MCF 10A (cell line): ENCODE measurements around the gene RRP1. TPM values are rescaled to one million over a fixed set of nuclear protein-coding genes. Genes with fewer than 3 reads are reported as not detected.
A peak's percentile ranks its signal among the peaks of the same experiment; 100 is the strongest.

ENCODE experiments used
- BruUV-seq: library from RNA; stranded (reverse); fragments of 400-500 nt; replicated peaks from 2 replicates; lab custom pipeline; 2021; lab: Mats Ljungman, UMichigan
- CTCF ChIA-PET: fragments of 300-600 bp; sonication (Branson Sonifier 250); formaldehyde crosslinking; extraction: SDS; loops from one replicate; lab custom pipeline; 2021; ENCODE audit warnings: antibody characterized with exemption, inconsistent platforms; lab: Yijun Ruan, JAX
- POLR2A ChIA-PET: fragments of 300-600, 350-650 bp; sonication (Branson Sonifier 250); formaldehyde crosslinking; extraction: SDS; loops from one replicate; lab custom pipeline; 2020; ENCODE audit warnings: antibody characterized with exemption, inconsistent platforms; lab: Yijun Ruan, JAX
- DNase-seq: peaks from one replicate; pipeline ENCODE4 v3.0.0-alpha.2; 2018; ENCODE audit not compliant: unreplicated experiment
- H3K27ac Mint-ChIP-seq: one replicate; pipeline ENCODE4 v1.8.0; 2022; ENCODE audit warnings: mild to moderate bottlenecking, low read depth, mixed read lengths; ENCODE audit not compliant: unreplicated experiment
- H3K27me3 Mint-ChIP-seq: one replicate; pipeline ENCODE4 v1.8.0; 2022; ENCODE audit warnings: mixed read lengths; ENCODE audit not compliant: insufficient read depth, unreplicated experiment
- H3K36me3 Mint-ChIP-seq: one replicate; pipeline ENCODE4 v1.8.0; 2022; ENCODE audit warnings: mild to moderate bottlenecking, moderate library complexity, mixed read lengths; ENCODE audit not compliant: insufficient read depth, unreplicated experiment
- H3K4me1 Mint-ChIP-seq: one replicate; pipeline ENCODE4 v1.8.0; 2022; ENCODE audit warnings: mixed read lengths; ENCODE audit not compliant: insufficient read depth, unreplicated experiment
- H3K4me3 Mint-ChIP-seq: one replicate; pipeline ENCODE4 v1.8.0; 2022; ENCODE audit warnings: mild to moderate bottlenecking, moderate library complexity, mixed read lengths; ENCODE audit not compliant: unreplicated experiment
- H3K9me3 Mint-ChIP-seq: one replicate; pipeline ENCODE4 v1.8.0; 2022; ENCODE audit warnings: mixed read lengths; ENCODE audit not compliant: unreplicated experiment
- intact Hi-C: fragments of 100-400 bp; cut with micrococcal nuclease; formaldehyde crosslinking; loops from 2 replicates; pipeline ENCODE4 v1.14.1; 2022
- total RNA-seq: library from RNA; stranded (reverse); gene quantifications from 2 replicates; pipeline ENCODE4 v1.2.3, GENCODE V29; 2022
- TF ChIP-seq, protein P1 (sequence below): fragments of 200-600 bp; IDR thresholded peaks from one replicate; pipeline ENCODE4 v1.8.0; 2022; ENCODE audit warnings: antibody characterized with exemption, mild to moderate bottlenecking; ENCODE audit not compliant: unreplicated experiment

RRP1 gene
- total RNA-seq, 1 experiment from 2014 or later, result 56.0 TPM

DNA sequence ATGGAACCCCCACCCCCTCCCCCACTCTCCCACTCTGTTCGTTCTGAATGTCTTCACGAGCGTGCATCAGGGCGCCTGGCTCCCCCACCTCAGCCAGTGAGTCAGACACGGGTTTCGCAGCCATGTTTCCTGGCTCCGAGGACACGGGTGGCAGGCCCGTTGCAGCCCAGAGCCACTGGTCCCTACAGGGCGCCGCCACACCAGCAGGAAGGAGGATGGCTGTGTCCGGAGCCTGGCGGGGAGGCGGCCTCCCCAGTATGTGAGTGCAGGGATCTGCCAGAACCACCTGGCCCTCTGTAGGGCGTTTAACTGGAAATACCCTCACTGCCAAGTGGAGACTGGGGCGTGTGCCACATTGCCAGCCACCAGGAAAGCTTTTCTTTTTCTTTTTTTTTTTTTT is 31.8 kb upstream of the RRP1 start:
- intact Hi-C loops, result no loop called here
- TF ChIP-seq, protein P1, sequence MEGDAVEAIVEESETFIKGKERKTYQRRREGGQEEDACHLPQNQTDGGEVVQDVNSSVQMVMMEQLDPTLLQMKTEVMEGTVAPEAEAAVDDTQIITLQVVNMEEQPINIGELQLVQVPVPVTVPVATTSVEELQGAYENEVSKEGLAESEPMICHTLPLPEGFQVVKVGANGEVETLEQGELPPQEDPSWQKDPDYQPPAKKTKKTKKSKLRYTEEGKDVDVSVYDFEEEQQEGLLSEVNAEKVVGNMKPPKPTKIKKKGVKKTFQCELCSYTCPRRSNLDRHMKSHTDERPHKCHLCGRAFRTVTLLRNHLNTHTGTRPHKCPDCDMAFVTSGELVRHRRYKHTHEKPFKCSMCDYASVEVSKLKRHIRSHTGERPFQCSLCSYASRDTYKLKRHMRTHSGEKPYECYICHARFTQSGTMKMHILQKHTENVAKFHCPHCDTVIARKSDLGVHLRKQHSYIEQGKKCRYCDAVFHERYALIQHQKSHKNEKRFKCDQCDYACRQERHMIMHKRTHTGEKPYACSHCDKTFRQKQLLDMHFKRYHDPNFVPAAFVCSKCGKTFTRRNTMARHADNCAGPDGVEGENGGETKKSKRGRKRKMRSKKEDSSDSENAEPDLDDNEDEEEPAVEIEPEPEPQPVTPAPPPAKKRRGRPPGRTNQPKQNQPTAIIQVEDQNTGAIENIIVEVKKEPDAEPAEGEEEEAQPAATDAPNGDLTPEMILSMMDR, result no peak
- ChIA-PET CTCF (interaction anchor here (0.8 kb wide), 1 partner anchor 38 kb away, joined by 3 read pairs; no protein-coding TSS in a partner anchor), POLR2A (interaction anchor here (0.6 to 2.4 kb wide), 10 partner anchors 10 to 40 kb away, joined by 3 to 17 read pairs (median 5); partner anchors contain the start of gene RRP1)
- BruUV-seq, result no TSS peak
- Mint-ChIP-seq H3K4me1 (peaks cover 11% of the 10 kb centered on the region), H3K4me3 (peak overlapping the region; percentile 44), H3K27me3 (no peaks in the 10 kb centered on the region), H3K9me3 (no peaks in the 10 kb centered on the region), H3K36me3 (peaks cover 83% of the 10 kb centered on the region), H3K27ac (peak overlapping the region; percentile 90)
- no peak for DNase-seq

DNA sequence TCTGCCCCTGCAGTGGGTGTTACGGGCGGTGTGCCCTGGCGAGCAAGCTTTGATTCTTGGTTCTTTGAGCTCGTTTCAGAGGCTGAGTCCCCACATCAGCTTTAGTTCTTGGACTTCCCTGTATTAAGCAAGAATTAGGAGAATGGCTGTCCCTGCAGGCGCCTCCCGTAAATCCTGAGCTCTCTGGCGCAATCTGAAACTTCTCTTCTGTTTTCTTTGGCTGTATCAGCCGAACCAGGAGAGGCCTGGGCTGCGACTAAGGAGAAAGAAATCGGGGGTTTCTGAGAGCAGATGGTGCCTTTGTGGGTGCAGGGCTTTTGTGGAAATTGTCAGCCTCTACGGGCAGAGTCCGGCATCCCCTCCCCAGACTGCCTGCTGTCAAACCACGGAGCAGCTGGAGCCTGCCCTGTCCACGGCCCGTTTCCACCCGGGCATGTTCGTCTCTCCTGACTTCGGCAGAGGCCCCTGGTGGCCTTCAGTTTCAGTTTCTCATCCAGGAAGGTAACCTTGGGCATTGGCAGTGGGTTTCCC is 31.2 kb upstream of the RRP1 start:
- intact Hi-C loops, result no loop called here
- TF ChIP-seq, protein P1, result no peak
- ChIA-PET POLR2A (interaction anchor here (0.6 to 2.4 kb wide), 14 partner anchors 9 to 105 kb away, joined by 3 to 17 read pairs (median 4); partner anchors contain the start of gene RRP1), CTCF (interaction anchor here (0.6 to 0.8 kb wide), 2 partner anchors 22 to 39 kb away, joined by 3 read pairs; no protein-coding TSS in a partner anchor)
- DNase-seq, result peak; percentile 94
- Mint-ChIP-seq H3K36me3 (peaks cover 84% of the 10 kb centered on the region), H3K4me1 (peaks cover 11% of the 10 kb centered on the region), H3K9me3 (no peaks in the 10 kb centered on the region), H3K27ac (peak overlapping the region; percentile 90), H3K27me3 (no peaks in the 10 kb centered on the region), H3K4me3 (peak overlapping the region; percentile 44)
- BruUV-seq, result no TSS peak

DNA sequence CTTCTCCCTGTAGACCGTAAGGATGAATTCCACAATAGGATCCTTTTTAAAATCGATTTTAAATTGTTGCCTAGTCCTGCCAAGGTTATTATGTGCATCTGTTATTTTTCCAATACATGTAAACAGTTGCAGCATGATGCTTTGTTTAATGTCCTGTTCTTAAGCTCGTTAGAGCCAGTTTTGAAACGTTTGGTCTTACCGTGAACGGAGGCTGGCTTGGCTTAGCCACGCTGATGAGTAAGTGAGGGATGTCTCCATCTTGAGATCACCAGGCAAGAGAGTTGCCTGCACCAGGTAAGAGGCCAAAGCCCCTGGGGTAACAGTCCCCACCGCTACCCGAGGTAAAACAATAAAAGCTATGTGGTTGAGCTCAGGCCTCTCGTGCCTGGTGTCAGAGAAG is 30.6 kb upstream of the RRP1 start:
- TSS peak; percentile 6 for BruUV-seq
- POLR2A ChIA-PET, result interaction anchor here (0.6 to 2.4 kb wide), 12 partner anchors 9 to 541 kb away, joined by 3 to 17 read pairs (median 5); partner anchors contain the start of gene PFKL
- CTCF ChIA-PET, result no interaction called here
- TF ChIP-seq, protein P1, result no peak
- Mint-ChIP-seq H3K4me3 (no peak overlapping the region), H3K27ac (no peak overlapping the region), H3K4me1 (peaks cover 11% of the 10 kb centered on the region), H3K36me3 (peaks cover 86% of the 10 kb centered on the region), H3K9me3 (no peaks in the 10 kb centered on the region), H3K27me3 (no peaks in the 10 kb centered on the region)
- intact Hi-C loops, result no loop called here
- no peak for DNase-seq

DNA sequence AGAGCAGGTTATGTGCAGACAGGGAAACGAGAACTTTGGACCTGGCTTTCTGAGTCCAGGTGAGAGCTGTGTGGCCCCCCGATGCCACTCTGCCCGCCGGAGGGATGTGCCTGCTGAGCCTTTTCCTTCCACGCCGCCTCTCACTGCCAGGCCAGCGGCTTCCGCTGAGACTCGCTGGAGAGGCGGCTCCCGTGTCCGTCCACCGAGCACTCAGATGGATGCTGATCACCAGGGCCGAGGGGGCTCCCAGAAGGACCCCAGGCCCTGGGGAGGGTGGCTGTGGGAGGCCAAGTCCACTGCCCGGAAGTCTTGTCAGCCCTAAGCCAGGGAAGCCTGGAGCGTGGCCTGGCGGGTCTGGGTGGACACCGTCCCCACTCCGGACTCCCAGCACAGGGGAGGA is 29.7 kb upstream of the RRP1 start:
- ChIA-PET POLR2A (interaction anchor here (1.2 to 1.9 kb wide), 3 partner anchors 9 to 40 kb away, joined by 5 to 17 read pairs (median 6); no protein-coding TSS in a partner anchor), CTCF (interaction anchor here (0.5 kb wide), 1 partner anchor 22 kb away, joined by 3 read pairs; no protein-coding TSS in a partner anchor)
- Mint-ChIP-seq H3K27ac (no peak overlapping the region), H3K4me1 (peaks cover 11% of the 10 kb centered on the region), H3K27me3 (no peaks in the 10 kb centered on the region), H3K9me3 (no peaks in the 10 kb centered on the region), H3K4me3 (no peak overlapping the region), H3K36me3 (peaks cover 86% of the 10 kb centered on the region)
- no peak for DNase-seq
- TF ChIP-seq, protein P1, result no peak
- BruUV-seq, result no TSS peak
- intact Hi-C loops, result no loop called here
